HCT116 (cell line): ENCODE results near the gene PTGIS.

ENCODE experiments used
- EZH2 ChIP-seq: fragments of 200-600 bp; sonication (generic); IDR thresholded peaks from 2 replicates; pipeline ENCODE4 v1.6.1; 2017; ENCODE audit warnings: antibody characterized with exemption, mixed run types
- SIN3A ChIP-seq: IDR thresholded peaks from 2 replicates; pipeline ENCODE4 v1.6.1; 2012; ENCODE audit warnings: low read depth
- TF ChIP-seq, protein P1 (sequence below), 3 experiments: fragments of 200-600 bp in 1 of 3; sonication (generic) in 1 of 3; IDR thresholded peaks in 2 of 3; conservative IDR thresholded peaks in 1 of 3; 2 replicates each; pipeline ENCODE4 v1.5.1; 2012 to 2017; ENCODE audit warnings: low read depth in 2 of 3, low read length in 2 of 3, antibody characterized with exemption in 1 of 3, borderline replicate concordance in 1 of 3, control low read depth in 1 of 3, mild to moderate bottlenecking in 1 of 3, mixed read lengths in 1 of 3, mixed run types in 1 of 3, moderate library complexity in 1 of 3; ENCODE audit not compliant: insufficient read depth in 1 of 3

DNA sequence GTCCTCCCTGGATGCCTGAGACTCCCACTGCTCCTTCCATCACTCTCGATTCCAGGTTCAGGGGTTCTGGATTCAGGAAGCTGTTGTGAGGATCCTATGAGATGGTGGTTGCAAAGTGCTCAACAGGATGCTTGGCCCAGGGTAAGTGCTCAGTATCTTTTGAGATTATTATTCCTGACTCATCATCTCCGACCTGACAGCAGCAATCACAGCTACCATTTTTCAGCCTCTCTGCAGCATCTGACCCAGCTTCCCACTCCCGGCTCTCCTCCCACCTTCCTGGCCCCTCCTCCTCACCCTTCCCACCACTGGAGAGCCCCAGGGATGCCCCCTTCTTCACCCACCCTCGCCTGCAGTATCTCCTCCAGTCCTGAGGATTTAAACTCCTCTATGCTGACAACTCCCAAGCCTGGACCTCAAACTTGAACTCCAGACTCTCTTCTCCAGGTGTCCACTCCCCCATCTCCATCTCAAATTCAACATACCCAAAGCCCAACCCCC, 48.7 kb downstream of the PTGIS start:
- TF ChIP-seq EZH2, result no peak
- TF ChIP-seq, protein P1, sequence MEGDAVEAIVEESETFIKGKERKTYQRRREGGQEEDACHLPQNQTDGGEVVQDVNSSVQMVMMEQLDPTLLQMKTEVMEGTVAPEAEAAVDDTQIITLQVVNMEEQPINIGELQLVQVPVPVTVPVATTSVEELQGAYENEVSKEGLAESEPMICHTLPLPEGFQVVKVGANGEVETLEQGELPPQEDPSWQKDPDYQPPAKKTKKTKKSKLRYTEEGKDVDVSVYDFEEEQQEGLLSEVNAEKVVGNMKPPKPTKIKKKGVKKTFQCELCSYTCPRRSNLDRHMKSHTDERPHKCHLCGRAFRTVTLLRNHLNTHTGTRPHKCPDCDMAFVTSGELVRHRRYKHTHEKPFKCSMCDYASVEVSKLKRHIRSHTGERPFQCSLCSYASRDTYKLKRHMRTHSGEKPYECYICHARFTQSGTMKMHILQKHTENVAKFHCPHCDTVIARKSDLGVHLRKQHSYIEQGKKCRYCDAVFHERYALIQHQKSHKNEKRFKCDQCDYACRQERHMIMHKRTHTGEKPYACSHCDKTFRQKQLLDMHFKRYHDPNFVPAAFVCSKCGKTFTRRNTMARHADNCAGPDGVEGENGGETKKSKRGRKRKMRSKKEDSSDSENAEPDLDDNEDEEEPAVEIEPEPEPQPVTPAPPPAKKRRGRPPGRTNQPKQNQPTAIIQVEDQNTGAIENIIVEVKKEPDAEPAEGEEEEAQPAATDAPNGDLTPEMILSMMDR (IDR thresholded peaks at IDR 0.05 in 2 of 3, conservative IDR thresholded peaks at IDR 0.05 in 1 of 3; ENCODE audit: borderline replicate concordance in 1 of 3, insufficient read depth in 1 of 3, low read depth in 2 of 3, low read length in 2 of 3), result no peak
- no peak for TF ChIP-seq SIN3A
